H1 (cell line): ENCODE data around the gene NDUFA9. TPM values are rescaled to one million over a fixed set of nuclear protein-coding genes. Genes with fewer than 3 reads are reported as not detected.

Experiments used
- CTCF ChIA-PET: fragments of 300-600 bp; sonication (Branson Sonifier 250); formaldehyde crosslinking; loops from one replicate; lab custom pipeline; 2021; ENCODE audit not compliant: partially characterized antibody; lab: Charles Lee
- POLR2A ChIA-PET: fragments of 300-600 bp; sonication (Branson Sonifier 250); formaldehyde crosslinking; loops from one replicate; lab custom pipeline; 2021; ENCODE audit warnings: inconsistent platforms; ENCODE audit not compliant: partially characterized antibody; lab: Charles Lee
- DNase-seq, 2 experiments: peaks; one replicate each; pipeline versions ENCODE4 v3.0.0 to v3.0.0-alpha.2; 2010 to 2022; ENCODE audit warnings: low spot score in 2 of 2, low read depth in 1 of 2, mixed read lengths in 1 of 2
- FAIRE-seq: peaks from 2 replicates; lab custom pipeline; 2011; peaks lifted over from hg19 to GRCh38; lab: Jason Lieb, UNC
- H2AFZ ChIP-seq: 2 replicates; pipeline ENCODE4 v1.8.1; 2012; ENCODE audit warnings: low read length, inconsistent platforms
- H2AK5ac ChIP-seq: 2 replicates; pipeline ENCODE4 v1.6.1; 2013; ENCODE audit warnings: low read depth, low read length
- H2BK120ac ChIP-seq: replicated peaks from 2 replicates; pipeline ENCODE3; 2013; ENCODE audit warnings: low read depth, low read length, inconsistent platforms
- H2BK12ac ChIP-seq: 2 replicates; pipeline ENCODE4 v1.6.1; 2013; ENCODE audit warnings: low read depth, low read length
- H2BK15ac ChIP-seq: 2 replicates; pipeline ENCODE4 v1.6.1; 2013; ENCODE audit warnings: low read length
- H2BK20ac ChIP-seq: 2 replicates; pipeline ENCODE4 v1.6.1; 2013; ENCODE audit warnings: low read length
- H2BK5ac ChIP-seq: 2 replicates; pipeline ENCODE4 v1.6.1; 2013; ENCODE audit warnings: low read depth, low read length
- H3K14ac ChIP-seq: 2 replicates; pipeline ENCODE4 v1.6.1; 2013; ENCODE audit warnings: inconsistent platforms; ENCODE audit not compliant: insufficient read length
- H3K18ac ChIP-seq: 2 replicates; pipeline ENCODE4 v1.6.1; 2013; ENCODE audit warnings: low read length; ENCODE audit errors: extremely low read depth
- H3K23ac ChIP-seq: 2 replicates; pipeline ENCODE4 v1.6.1; 2013; ENCODE audit warnings: inconsistent platforms; ENCODE audit not compliant: insufficient read length
- H3K23me2 ChIP-seq: 2 replicates; pipeline ENCODE4 v1.6.1; 2013; ENCODE audit warnings: low read depth, low read length
- H3K27ac ChIP-seq: 2 replicates; pipeline ENCODE4 v1.6.1; 2011; ENCODE audit warnings: low read depth, low read length, inconsistent platforms
- H3K27me3 ChIP-seq, 4 experiments: replicated peaks in 1 of 4; 1 replicate in 1 of 4; 2 replicates in 3 of 4; pipeline versions ENCODE4 v1.6.1 to v1.8.1; 2011 to 2013; ENCODE audit warnings: low read length in 3 of 4, mild to moderate bottlenecking in 3 of 4, inconsistent platforms in 2 of 4, mixed read lengths in 2 of 4, moderate library complexity in 1 of 4; ENCODE audit not compliant: control insufficient read depth in 3 of 4, insufficient read depth in 3 of 4; ENCODE audit errors: extremely low read depth in 1 of 4
- H3K36me3 ChIP-seq, 4 experiments: 2 replicates each; pipeline versions ENCODE4 v1.6.1 to v1.8.1; 2011 to 2013; ENCODE audit warnings: mild to moderate bottlenecking in 4 of 4, low read length in 3 of 4, moderate library complexity in 2 of 4, control low read depth in 1 of 4, inconsistent platforms in 1 of 4; ENCODE audit not compliant: insufficient read depth in 4 of 4, control insufficient read depth in 2 of 4
- H3K4ac ChIP-seq: replicated peaks from 2 replicates; pipeline ENCODE3; 2013; ENCODE audit warnings: low read length, low read depth, mixed read lengths, inconsistent platforms; ENCODE audit not compliant: insufficient read length
- H3K4me1 ChIP-seq, 4 experiments: replicated peaks in 1 of 4; 1 replicate in 1 of 4; 2 replicates in 3 of 4; pipeline versions ENCODE4 v1.6.1 to v1.8.1; 2011 to 2013; ENCODE audit warnings: low read length in 3 of 4, inconsistent platforms in 2 of 4, mixed read lengths in 1 of 4; ENCODE audit not compliant: insufficient read depth in 4 of 4, control insufficient read depth in 3 of 4
- H3K4me2 ChIP-seq, 2 experiments: 2 replicates each; pipeline versions ENCODE4 v1.6.1 to v1.8.1; 2011 to 2013; ENCODE audit warnings: low read depth in 2 of 2, low read length in 2 of 2, control low read depth in 1 of 2, inconsistent platforms in 1 of 2, mild to moderate bottlenecking in 1 of 2; ENCODE audit not compliant: insufficient read depth in 1 of 2
- H3K4me3 ChIP-seq, 4 experiments: fragments of 200-600, 300-600 bp in 1 of 4; sonication (generic), shearing (Covaris generic), sonication (Bioruptor Twin) in 1 of 4; 2 replicates each; pipeline versions ENCODE4 v1.5.1 to v1.8.1; 2011 to 2016; ENCODE audit warnings: low read length in 4 of 4, low read depth in 3 of 4, control low read depth in 2 of 4, inconsistent platforms in 2 of 4, mild to moderate bottlenecking in 2 of 4, mixed read lengths in 1 of 4, moderate library complexity in 1 of 4; ENCODE audit not compliant: insufficient read depth in 2 of 4; ENCODE audit errors: extremely low read depth in 1 of 4
- H3K56ac ChIP-seq: replicated peaks from 2 replicates; pipeline ENCODE3; 2013; ENCODE audit warnings: low read depth, mild to moderate bottlenecking, mixed read lengths, low read length, inconsistent platforms; ENCODE audit not compliant: insufficient read length
- H3K79me1 ChIP-seq: 2 replicates; pipeline ENCODE4 v1.6.1; 2013; ENCODE audit warnings: low read depth, low read length, control low read depth
- H3K79me2 ChIP-seq, 2 experiments: 2 replicates each; pipeline versions ENCODE4 v1.6.1 to v1.8.1; 2012 to 2013; ENCODE audit warnings: low read length in 2 of 2, mild to moderate bottlenecking in 2 of 2, inconsistent platforms in 1 of 2; ENCODE audit not compliant: insufficient read depth in 2 of 2, control insufficient read depth in 1 of 2
- H3K9ac ChIP-seq, 4 experiments: replicated peaks in 1 of 4; 1 replicate in 1 of 4; 2 replicates in 3 of 4; pipeline versions ENCODE4 v1.6.1 to v1.8.1; 2011 to 2013; ENCODE audit warnings: low read depth in 3 of 4, low read length in 3 of 4, control low read depth in 2 of 4, mild to moderate bottlenecking in 2 of 4, moderate library complexity in 2 of 4, inconsistent platforms in 1 of 4; ENCODE audit errors: extremely low read depth in 1 of 4
- H3K9me3 ChIP-seq, 2 experiments: 2 replicates each; pipeline versions ENCODE4 v1.6.1 to v1.8.1; 2012 to 2013; ENCODE audit warnings: mild to moderate bottlenecking in 2 of 2, moderate library complexity in 2 of 2, control low read depth in 1 of 2, inconsistent platforms in 1 of 2, low read depth in 1 of 2, low read length in 1 of 2, mixed read lengths in 1 of 2; ENCODE audit not compliant: insufficient read depth in 2 of 2
- H4K20me1 ChIP-seq, 2 experiments: replicated peaks in 1 of 2; 2 replicates each; pipeline versions ENCODE3 to v1.8.1; 2011 to 2013; ENCODE audit warnings: inconsistent platforms in 2 of 2, low read length in 2 of 2, mild to moderate bottlenecking in 1 of 2; ENCODE audit not compliant: insufficient read depth in 2 of 2, control insufficient read depth in 1 of 2
- H4K5ac ChIP-seq: 2 replicates; pipeline ENCODE4 v1.6.1; 2013; ENCODE audit warnings: low read length, low read depth, mixed read lengths, inconsistent platforms; ENCODE audit not compliant: insufficient read length
- H4K8ac ChIP-seq: 2 replicates; pipeline ENCODE4 v1.8.0; 2013; ENCODE audit warnings: mild to moderate bottlenecking, moderate library complexity, low read length, inconsistent platforms; ENCODE audit not compliant: insufficient read depth; ENCODE audit errors: extremely low read depth
- H4K91ac ChIP-seq: replicated peaks from 2 replicates; pipeline ENCODE3; 2013; ENCODE audit warnings: low read length, mixed read lengths, inconsistent platforms; ENCODE audit not compliant: insufficient read length
- ATF3 ChIP-seq: IDR thresholded peaks from 2 replicates; pipeline ENCODE4 v1.6.1; 2011; ENCODE audit warnings: low read depth, mild to moderate bottlenecking, low read length; ENCODE audit not compliant: insufficient read depth
- BRCA1 ChIP-seq: IDR thresholded peaks from 2 replicates; pipeline ENCODE4 v1.6.1; 2012; ENCODE audit warnings: low read depth, low read length, improper control_type of control experiment
- CBX8 ChIP-seq: fragments of 300-800, 300-1000 bp; sonication (generic); IDR thresholded peaks from 2 replicates; pipeline ENCODE4 v1.7.1; 2016; ENCODE audit warnings: low read depth, low read length, borderline replicate concordance
- CEBPB ChIP-seq: IDR thresholded peaks from 2 replicates; pipeline ENCODE4 v1.6.1; 2012; ENCODE audit warnings: low read depth, low read length
- CHD2 ChIP-seq: IDR thresholded peaks from 2 replicates; pipeline ENCODE4 v1.6.1; 2012; ENCODE audit warnings: low read length, improper control_type of control experiment
- EZH2 ChIP-seq: fragments of 200-600 bp; sonication (generic); IDR thresholded peaks from 2 replicates; pipeline ENCODE4 v1.7.1; 2012; ENCODE audit warnings: low read depth, mild to moderate bottlenecking, moderate library complexity, low read length, inconsistent platforms; ENCODE audit not compliant: severe bottlenecking
- GTF2F1 ChIP-seq: IDR thresholded peaks from 2 replicates; pipeline ENCODE4 v1.6.1; 2012; ENCODE audit warnings: low read depth, low read length, improper control_type of control experiment, borderline replicate concordance
- JUND ChIP-seq: IDR thresholded peaks from 2 replicates; pipeline ENCODE4 v1.6.1; 2011; ENCODE audit warnings: mild to moderate bottlenecking, improper control_type of control experiment, low read length
- POLR2A ChIP-seq, 2 experiments: IDR thresholded peaks; 1 replicate in 1 of 2; 2 replicates in 1 of 2; pipeline ENCODE4 v1.6.1; 2011; ENCODE audit warnings: low read depth in 2 of 2, low read length in 2 of 2, mild to moderate bottlenecking in 2 of 2; ENCODE audit errors: control extremely low read depth in 1 of 2
- RFX5 ChIP-seq: IDR thresholded peaks from 2 replicates; pipeline ENCODE4 v1.6.1; 2011; ENCODE audit warnings: low read depth, low read length, improper control_type of control experiment, borderline replicate concordance
- SP4 ChIP-seq: IDR thresholded peaks from 2 replicates; pipeline ENCODE4 v1.6.1; 2012; ENCODE audit warnings: low read length, inconsistent platforms
- TAF7 ChIP-seq: optimal IDR thresholded peaks from 2 replicates; pipeline ENCODE3; 2011; ENCODE audit warnings: low read depth, mild to moderate bottlenecking, inconsistent platforms, low read length, moderate library complexity, borderline replicate concordance
- TCF12 ChIP-seq: IDR thresholded peaks from 2 replicates; pipeline ENCODE4 v1.6.1; 2011; ENCODE audit warnings: low read depth, mild to moderate bottlenecking, low read length
- WGBS, 2 experiments: shearing (Covaris generic) in 1 of 2; methylation state at CpG; one replicate each; pipeline versions ENCODE4 v1.1.6 to v1.1.7; 2013 to 2015; ENCODE audit warnings: low lambda C conversion rate in 2 of 2, mixed read lengths in 2 of 2, inconsistent platforms in 1 of 2, low coverage in 1 of 2, missing lambda C conversion rate in 1 of 2; ENCODE audit not compliant: insufficient replicate concordance in 2 of 2, insufficient coverage in 1 of 2, insufficient read length in 1 of 2; ENCODE audit errors: extremely low coverage in 1 of 2, missing lambda C conversion rate in 1 of 2; 5-methylcytosine and 5-hydroxymethylcytosine counted together
- polyA plus RNA-seq, 7 experiments: library from polyadenylated mRNA; depleted of rRNA in 3 of 7; stranded (reverse) in 5 of 7; unstranded in 2 of 7; fragments of >200 nt in 5 of 7; fragments of 200-250 nt in 2 of 7; gene quantifications; 1 replicate in 5 of 7; 2 replicates in 1 of 7; 4 replicates in 1 of 7; pipeline versions ENCODE4 v1.2.1 to v1.2.3, GENCODE V29; 2011 to 2013; ENCODE audit warnings: missing spikeins in 2 of 7, mixed read lengths in 2 of 7
- total RNA-seq: library from RNA; stranded (reverse); fragmentation: NEBNext Ultra II Directional; extraction: Animal tissue kit (Norgen Biotek cat#: 25700); gene quantifications from 2 replicates; pipeline ENCODE4 v1.2.1, GENCODE V29; 2021

NDUFA9 gene
- total and polyA plus RNA-seq, 2 of the 8 experiments (the other 6 are each of a cell fraction or from before 2014, with no cell fraction given): 50.2 to 67.0 TPM

GRCh38 chr12:4609071-4609470, 39.8 kb upstream of the NDUFA9 start:
- no peak overlapping the region for H2BK20ac ChIP-seq
- no peak overlapping the region for H3K56ac ChIP-seq
- H2AK5ac ChIP-seq: no peak overlapping the region
- no peak overlapping the region for H4K5ac ChIP-seq
- TF ChIP-seq CEBPB (no peak), TAF7 (no peak), CHD2 (no peak), GTF2F1 (no peak), POLR2A (IDR thresholded peaks at IDR 0.05; ENCODE audit: control extremely low read depth in 1 of 2, low read depth in 2 of 2, low read length in 2 of 2) (no peak), RFX5 (no peak), SP4 (no peak), EZH2 (no peak), BRCA1 (no peak), ATF3 (no peak), JUND (no peak), CBX8 (no peak), TCF12 (no peak)
- no peaks in the 10 kb centered on the region for H3K23me2 ChIP-seq
- no peak overlapping the region for H2AFZ ChIP-seq
- no peak overlapping the region for H2BK12ac ChIP-seq
- no peaks in the 10 kb centered on the region for H4K20me1 ChIP-seq
- H2BK15ac ChIP-seq: no peak overlapping the region
- no peak overlapping the region for H3K27ac ChIP-seq
- no peak overlapping the region for H2BK120ac ChIP-seq
- H3K9me3 ChIP-seq: no peaks in the 10 kb centered on the region
- H4K91ac ChIP-seq: no peak overlapping the region
- H3K79me2 ChIP-seq: 0 out of 4 replicates have a peak, but pooled peaks cover 0 to 2% of the 10 kb centered on the region in 2 experiments
- H3K14ac ChIP-seq: no peak overlapping the region
- H3K18ac ChIP-seq: no peak overlapping the region
- H3K4me3 ChIP-seq: no peak overlapping the region
- H4K8ac ChIP-seq: no peak overlapping the region
- peaks cover 0 to 8% (median 1%) of the 10 kb centered on the region in 4 experiments; a peak in 2 of 8 replicates for H3K36me3 ChIP-seq
- H3K79me1 ChIP-seq: no peaks in the 10 kb centered on the region
- no peak overlapping the region for H2BK5ac ChIP-seq
- no peaks in the 10 kb centered on the region for H3K27me3 ChIP-seq
- H3K4ac ChIP-seq: no peak overlapping the region
- ChIA-PET CTCF (interaction anchor here (1.3 kb wide), 1 partner anchor 46 kb away, joined by 3 read pairs; no protein-coding TSS in a partner anchor), POLR2A (no interaction called here)
- WGBS, 2 experiments: 88% methylated on average over 9 of the region's 9 CpGs; no CpG with 5 or more reads in 1 of the 2 experiments
- DNase-seq (no peak), FAIRE-seq (no peak)
- H3K4me1 ChIP-seq: no peaks in the 10 kb centered on the region
- H3K9ac ChIP-seq: no peak overlapping the region
- no peak overlapping the region for H3K23ac ChIP-seq
- H3K4me2 ChIP-seq: no peak overlapping the region
